ENCODE results near the gene PDZD2.
"Not testable (repeated sequence)": the region's sequence is repeated elsewhere in the genome, so short reads cannot be mapped to it uniquely, and the experiment has no call there.

PDZD2 gene

GRCh38 chr5:31711935-31712592 is 73.1 kb downstream of the PDZD2 start:
- no peak overlapping the region for H2AFZ ChIP-seq (ENCODE audit: low read length, unreplicated experiment)
- H3K27me3 ChIP-seq (ENCODE audit: insufficient read depth, low read length) = peaks cover 39% of the 10 kb centered on the region
- no peaks in the 10 kb centered on the region for H3K4me1 ChIP-seq (ENCODE audit: control insufficient read depth, insufficient read depth, low read length, unreplicated experiment)
- H3K4me3 ChIP-seq (ENCODE audit: low read depth, low read length) = no peak overlapping the region
- H3K36me3 ChIP-seq (ENCODE audit: insufficient read depth, low read length) = no peaks in the 10 kb centered on the region
- H3K79me2 ChIP-seq (ENCODE audit: control insufficient read depth, insufficient read depth, low read length, unreplicated experiment) = no peaks in the 10 kb centered on the region
- no peak overlapping the region for H3K27ac ChIP-seq (ENCODE audit: low read depth, low read length)

GRCh38 chr5:31717561-31717960 is 78.6 kb downstream of the PDZD2 start:
- Histone ChIP-seq H3K79me2 (ENCODE audit: control insufficient read depth, insufficient read depth, low read length, unreplicated experiment) (no peaks in the 10 kb centered on the region), H3K27me3 (ENCODE audit: insufficient read depth, low read length) (peaks cover 49% of the 10 kb centered on the region), H3K4me1 (ENCODE audit: control insufficient read depth, insufficient read depth, low read length, unreplicated experiment) (no peaks in the 10 kb centered on the region), H3K27ac (ENCODE audit: low read depth, low read length) (no peak overlapping the region), H2AFZ (ENCODE audit: low read length, unreplicated experiment) (no peak overlapping the region), H3K36me3 (ENCODE audit: insufficient read depth, low read length) (no peaks in the 10 kb centered on the region), H3K4me3 (ENCODE audit: low read depth, low read length) (no peak overlapping the region)

- no peaks in the 10 kb centered on the region for H3K79me2 ChIP-seq (ENCODE audit: control insufficient read depth, insufficient read depth, low read length, unreplicated experiment)
- H3K27ac ChIP-seq (ENCODE audit: low read depth, low read length) = no peak overlapping the region
- H3K36me3 ChIP-seq (ENCODE audit: insufficient read depth, low read length) = no peaks in the 10 kb centered on the region
- peaks cover 50% of the 10 kb centered on the region for H3K27me3 ChIP-seq (ENCODE audit: insufficient read depth, low read length)
- no peak overlapping the region for H2AFZ ChIP-seq (ENCODE audit: low read length, unreplicated experiment)
- no peak overlapping the region for H3K4me3 ChIP-seq (ENCODE audit: low read depth, low read length)
- H3K4me1 ChIP-seq (ENCODE audit: control insufficient read depth, insufficient read depth, low read length, unreplicated experiment) = no peaks in the 10 kb centered on the region
Observed at GRCh38 chr5:31720004-31720403, 81.1 kb downstream of the PDZD2 start.

- H3K79me2 ChIP-seq (ENCODE audit: control insufficient read depth, insufficient read depth, low read length, unreplicated experiment) = no peaks in the 10 kb centered on the region
Observed at GRCh38 chr5:31720811-31721345, 81.9 kb downstream of the PDZD2 start.

GRCh38 chr5:31722111-31722510 is 83.2 kb downstream of the PDZD2 start:
- no peaks in the 10 kb centered on the region for H3K79me2 ChIP-seq (ENCODE audit: control insufficient read depth, insufficient read depth, low read length, unreplicated experiment)
- no peak overlapping the region for H2AFZ ChIP-seq (ENCODE audit: low read length, unreplicated experiment)
- H3K4me3 ChIP-seq (ENCODE audit: low read depth, low read length) = no peak overlapping the region
- peaks cover 40% of the 10 kb centered on the region for H3K27me3 ChIP-seq (ENCODE audit: insufficient read depth, low read length)
- H3K4me1 ChIP-seq (ENCODE audit: control insufficient read depth, insufficient read depth, low read length, unreplicated experiment) = no peaks in the 10 kb centered on the region
- no peak overlapping the region for H3K27ac ChIP-seq (ENCODE audit: low read depth, low read length)
- no peaks in the 10 kb centered on the region for H3K36me3 ChIP-seq (ENCODE audit: insufficient read depth, low read length)

More at GRCh38 chr5:31720811-31721345, 81.9 kb downstream of the PDZD2 start:
- no peaks in the 10 kb centered on the region for H3K4me1 ChIP-seq (ENCODE audit: control insufficient read depth, insufficient read depth, low read length, unreplicated experiment)
- no peak overlapping the region for H3K4me3 ChIP-seq (ENCODE audit: low read depth, low read length)
- H3K36me3 ChIP-seq (ENCODE audit: insufficient read depth, low read length) = no peaks in the 10 kb centered on the region
- H3K27ac ChIP-seq (ENCODE audit: low read depth, low read length) = no peak overlapping the region
- peaks cover 42% of the 10 kb centered on the region for H3K27me3 ChIP-seq (ENCODE audit: insufficient read depth, low read length)
- H2AFZ ChIP-seq (ENCODE audit: low read length, unreplicated experiment) = no peak overlapping the region

- no peaks in the 10 kb centered on the region for H3K36me3 ChIP-seq (ENCODE audit: insufficient read depth, low read length)
- no peaks in the 10 kb centered on the region for H3K79me2 ChIP-seq (ENCODE audit: control insufficient read depth, insufficient read depth, low read length, unreplicated experiment)
- no peak overlapping the region for H3K27ac ChIP-seq (ENCODE audit: low read depth, low read length)
- H3K4me1 ChIP-seq (ENCODE audit: control insufficient read depth, insufficient read depth, low read length, unreplicated experiment) = no peaks in the 10 kb centered on the region
- no peak overlapping the region for H2AFZ ChIP-seq (ENCODE audit: low read length, unreplicated experiment)
- peaks cover 18% of the 10 kb centered on the region for H3K27me3 ChIP-seq (ENCODE audit: insufficient read depth, low read length)
- H3K4me3 ChIP-seq (ENCODE audit: low read depth, low read length) = no peak overlapping the region
Observed at GRCh38 chr5:31725996-31726395, 87.1 kb downstream of the PDZD2 start.

- H3K27me3 ChIP-seq (ENCODE audit: insufficient read depth, low read length) = peaks cover 12% of the 10 kb centered on the region; the same call in 1 of the 2 replicates
Observed at GRCh38 chr5:31726952-31727351, 88.0 kb downstream of the PDZD2 start.

GRCh38 chr5:31728039-31728438 is 89.1 kb downstream of the PDZD2 start:
- no peaks in the 10 kb centered on the region for H3K79me2 ChIP-seq (ENCODE audit: control insufficient read depth, insufficient read depth, low read length, unreplicated experiment)
- H3K36me3 ChIP-seq (ENCODE audit: insufficient read depth, low read length) = no peaks in the 10 kb centered on the region
- no peak overlapping the region for H3K4me3 ChIP-seq (ENCODE audit: low read depth, low read length)
- H3K27ac ChIP-seq (ENCODE audit: low read depth, low read length) = no peak overlapping the region
- H2AFZ ChIP-seq (ENCODE audit: low read length, unreplicated experiment) = no peak overlapping the region
- peaks cover 14% of the 10 kb centered on the region; the same call in 1 of the 2 replicates for H3K27me3 ChIP-seq (ENCODE audit: insufficient read depth, low read length)
- no peaks in the 10 kb centered on the region for H3K4me1 ChIP-seq (ENCODE audit: control insufficient read depth, insufficient read depth, low read length, unreplicated experiment)

More at GRCh38 chr5:31726952-31727351, 88.0 kb downstream of the PDZD2 start:
- no peaks in the 10 kb centered on the region for H3K36me3 ChIP-seq (ENCODE audit: insufficient read depth, low read length)
- no peaks in the 10 kb centered on the region for H3K4me1 ChIP-seq (ENCODE audit: control insufficient read depth, insufficient read depth, low read length, unreplicated experiment)
- H3K4me3 ChIP-seq (ENCODE audit: low read depth, low read length) = no peak overlapping the region
- H3K27ac ChIP-seq (ENCODE audit: low read depth, low read length) = no peak overlapping the region
- H3K79me2 ChIP-seq (ENCODE audit: control insufficient read depth, insufficient read depth, low read length, unreplicated experiment) = no peaks in the 10 kb centered on the region
- no peak overlapping the region for H2AFZ ChIP-seq (ENCODE audit: low read length, unreplicated experiment)

GRCh38 chr5:31728806-31729205 is 89.9 kb downstream of the PDZD2 start:
- not testable (repeated sequence) for H3K4me3 ChIP-seq (ENCODE audit: low read depth, low read length); H2AFZ ChIP-seq (ENCODE audit: low read length, unreplicated experiment); H3K36me3 ChIP-seq (ENCODE audit: insufficient read depth, low read length); H3K79me2 ChIP-seq (ENCODE audit: control insufficient read depth, insufficient read depth, low read length, unreplicated experiment); H3K27ac ChIP-seq (ENCODE audit: low read depth, low read length); H3K4me1 ChIP-seq (ENCODE audit: control insufficient read depth, insufficient read depth, low read length, unreplicated experiment)
- H3K27me3 ChIP-seq (ENCODE audit: insufficient read depth, low read length) = peaks cover 15% of the 10 kb centered on the region; the same call in 1 of the 2 replicates

- Histone ChIP-seq H3K36me3 (ENCODE audit: insufficient read depth, low read length) (no peaks in the 10 kb centered on the region), H3K4me1 (ENCODE audit: control insufficient read depth, insufficient read depth, low read length, unreplicated experiment) (no peaks in the 10 kb centered on the region), H3K4me3 (ENCODE audit: low read depth, low read length) (no peak overlapping the region), H3K27me3 (ENCODE audit: insufficient read depth, low read length) (peaks cover 16% of the 10 kb centered on the region; the same call in 1 of the 2 replicates), H3K79me2 (ENCODE audit: control insufficient read depth, insufficient read depth, low read length, unreplicated experiment) (no peaks in the 10 kb centered on the region), H2AFZ (ENCODE audit: low read length, unreplicated experiment) (no peak overlapping the region), H3K27ac (ENCODE audit: low read depth, low read length) (no peak overlapping the region)
Observed at GRCh38 chr5:31730139-31730538, 91.2 kb downstream of the PDZD2 start.

- Histone ChIP-seq H3K4me1 (ENCODE audit: control insufficient read depth, insufficient read depth, low read length, unreplicated experiment) (no peaks in the 10 kb centered on the region), H3K27me3 (ENCODE audit: insufficient read depth, low read length) (peaks cover 16% of the 10 kb centered on the region; the same call in 1 of the 2 replicates), H3K36me3 (ENCODE audit: insufficient read depth, low read length) (no peaks in the 10 kb centered on the region), H3K79me2 (ENCODE audit: control insufficient read depth, insufficient read depth, low read length, unreplicated experiment) (no peaks in the 10 kb centered on the region), H3K27ac (ENCODE audit: low read depth, low read length) (no peak overlapping the region), H3K4me3 (ENCODE audit: low read depth, low read length) (no peak overlapping the region), H2AFZ (ENCODE audit: low read length, unreplicated experiment) (no peak overlapping the region)
Observed at GRCh38 chr5:31731016-31731415, 92.1 kb downstream of the PDZD2 start.

Measured in ACC112 (cell line).